ENCODE data around the gene FBXL19.

FBXL19 gene

GRCh38 chr16:30995927-30996323 lies 72.6 kb downstream of the FBXL19 start:
- Histone ChIP-seq H3K4me3 (replicated peaks; ENCODE audit: insufficient read depth, low read length) (no peak overlapping the region), H3K27ac (replicated peaks) (no peak overlapping the region), H3K27me3 (ENCODE audit: insufficient read depth, poor library complexity, severe bottlenecking) (no peaks in the 10 kb centered on the region)
- no peak for TF ChIP-seq POLR2AphosphoS5 (IDR thresholded peaks at IDR 0.05; ENCODE audit: low read depth)
- no peak for TF ChIP-seq CTCF (IDR thresholded peaks at IDR 0.05; ENCODE audit: insufficient read depth, low read length)
- no peak for TF ChIP-seq GABPA (IDR thresholded peaks at IDR 0.05; ENCODE audit: low read depth)
- DNase-seq (ENCODE audit: low read depth in 1 of 2, low spot score in 1 of 2) = no peak

GRCh38 chr16:30996324-30996984 lies 73.1 kb downstream of the FBXL19 start:
- no peak for DNase-seq (ENCODE audit: low read depth in 1 of 2, low spot score in 1 of 2)
- Histone ChIP-seq H3K27me3 (ENCODE audit: insufficient read depth, poor library complexity, severe bottlenecking) (no peaks in the 10 kb centered on the region), H3K27ac (replicated peaks) (peak overlapping the region; percentile 75), H3K4me3 (replicated peaks; ENCODE audit: insufficient read depth, low read length) (peak overlapping the region; percentile 61)
- TF ChIP-seq SPI1 (IDR thresholded peaks at IDR 0.05; ENCODE audit: borderline replicate concordance, low read depth) = no peak
- TF ChIP-seq POLR2AphosphoS5 (IDR thresholded peaks at IDR 0.05; ENCODE audit: low read depth) = no peak
- no peak for TF ChIP-seq REST (IDR thresholded peaks at IDR 0.05; ENCODE audit: insufficient replicate concordance, low read depth)
- no peak for TF ChIP-seq GABPA (IDR thresholded peaks at IDR 0.05; ENCODE audit: low read depth)
- TF ChIP-seq CTCF (IDR thresholded peaks at IDR 0.05; ENCODE audit: insufficient read depth, low read length) = no peak

- Histone ChIP-seq H3K27ac (replicated peaks) (peak overlapping the region; percentile 75), H3K27me3 (ENCODE audit: insufficient read depth, poor library complexity, severe bottlenecking) (no peaks in the 10 kb centered on the region), H3K4me3 (replicated peaks; ENCODE audit: insufficient read depth, low read length) (peak overlapping the region; percentile 61)
- TF ChIP-seq SPI1 (IDR thresholded peaks at IDR 0.05; ENCODE audit: borderline replicate concordance, low read depth) (no peak), POLR2AphosphoS5 (IDR thresholded peaks at IDR 0.05; ENCODE audit: low read depth) (no peak; the same call in 1 of the 2 replicates), CTCF (IDR thresholded peaks at IDR 0.05; ENCODE audit: insufficient read depth, low read length) (no peak), GABPA (IDR thresholded peaks at IDR 0.05; ENCODE audit: low read depth) (no peak), REST (IDR thresholded peaks at IDR 0.05; ENCODE audit: insufficient replicate concordance, low read depth) (no peak)
- peak; percentile 81 to 91 for DNase-seq (ENCODE audit: low read depth in 1 of 2, low spot score in 1 of 2)
Measured at GRCh38 chr16:30996985-30997724, 73.8 kb downstream of the FBXL19 start.
